Islet precursor cell (in vitro differentiated cells): ENCODE measurements around the gene MYO1A.

ENCODE experiments used
- DNase-seq: peaks from one replicate; pipeline ENCODE4 v3.0.0-alpha.2; 2018

The MYO1A gene

GRCh38 chr12:57012600-57013465 lies 37.1 kb downstream of the MYO1A start:
- DNase-seq = no peak

GRCh38 chr12:57011438-57012424 lies 38.2 kb downstream of the MYO1A start:
- no peak for DNase-seq

- no peak for DNase-seq
These were observed 39.2 kb downstream of the MYO1A start for GRCh38 chr12:57010627-57011247.

- DNase-seq = no peak
These were observed 39.8 kb downstream of the MYO1A start for GRCh38 chr12:57009949-57010626.

GRCh38 chr12:57008178-57008577 lies 41.8 kb downstream of the MYO1A start:
- no peak for DNase-seq

- DNase-seq = no peak
These were observed 43.0 kb downstream of the MYO1A start for GRCh38 chr12:57006809-57007475.

GRCh38 chr12:57005980-57006808 lies 43.7 kb downstream of the MYO1A start, which contains the start of gene ZBTB39:
ZBTB39 (minus strand) TSS chr12:57006546; CDS start chr12:57004917, 1,629 bp downstream.
- DNase-seq = peak; percentile 85

- DNase-seq = no peak
These were observed 45.3 kb downstream of the MYO1A start for GRCh38 chr12:57004651-57005050.

- DNase-seq = no peak
These were observed 46.5 kb downstream of the MYO1A start for GRCh38 chr12:57003395-57003794.

- DNase-seq = peak; percentile 92
These were observed 48.5 kb downstream of the MYO1A start for GRCh38 chr12:57001448-57001906.

- peak; percentile 27 for DNase-seq
These were observed 49.5 kb downstream of the MYO1A start for GRCh38 chr12:57000393-57000792.

GRCh38 chr12:56999456-56999855 lies 50.5 kb downstream of the MYO1A start:
- no peak for DNase-seq

GRCh38 chr12:56998981-56999380 lies 50.9 kb downstream of the MYO1A start:
- DNase-seq = no peak

GRCh38 chr12:56998316-56998715 lies 51.6 kb downstream of the MYO1A start:
- DNase-seq = no peak

- DNase-seq = peak; percentile 49
These were observed 53.0 kb downstream of the MYO1A start for GRCh38 chr12:56996793-56997545.

GRCh38 chr12:56995930-56996496 lies 53.9 kb downstream of the MYO1A start:
- peak; percentile 51 for DNase-seq

- DNase-seq = peak; percentile 48
These were observed 54.6 kb downstream of the MYO1A start for GRCh38 chr12:56995201-56995929.

- no peak for DNase-seq
These were observed 55.6 kb downstream of the MYO1A start for GRCh38 chr12:56994231-56994746.

- DNase-seq = peak; percentile 40
These were observed 56.6 kb downstream of the MYO1A start for GRCh38 chr12:56993346-56993745.
